HG02642 (cell line): ENCODE data around the gene PDE4D.

Experiments
- ATAC-seq: cut with Tn5 transposase; IDR thresholded peaks from one replicate; pipeline ENCODE4 v1.9.1; 2021; ENCODE audit warnings: mild to moderate bottlenecking; ENCODE audit not compliant: unreplicated experiment, poor library complexity

Gene PDE4D

DNA sequence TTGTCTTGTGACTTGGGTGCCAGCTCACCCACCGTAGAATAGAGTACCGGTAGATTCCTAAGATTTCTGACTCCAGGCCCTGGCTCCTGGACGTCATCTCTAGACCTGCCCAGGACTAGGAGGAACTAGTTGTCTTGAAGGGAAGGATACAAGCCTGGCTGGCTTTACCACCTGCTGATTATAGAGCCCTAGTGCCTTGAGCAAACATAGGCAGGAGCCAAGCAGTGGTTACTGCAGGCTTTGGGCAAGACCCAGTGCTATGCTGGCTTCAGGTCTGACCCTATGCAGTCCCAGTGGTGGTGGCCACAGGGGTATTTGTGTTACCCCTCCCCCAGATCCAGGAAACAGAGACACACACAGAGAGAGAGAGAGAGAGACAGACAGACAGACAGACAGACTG is 606.2 kb downstream of the PDE4D start:
- no peak for ATAC-seq

DNA sequence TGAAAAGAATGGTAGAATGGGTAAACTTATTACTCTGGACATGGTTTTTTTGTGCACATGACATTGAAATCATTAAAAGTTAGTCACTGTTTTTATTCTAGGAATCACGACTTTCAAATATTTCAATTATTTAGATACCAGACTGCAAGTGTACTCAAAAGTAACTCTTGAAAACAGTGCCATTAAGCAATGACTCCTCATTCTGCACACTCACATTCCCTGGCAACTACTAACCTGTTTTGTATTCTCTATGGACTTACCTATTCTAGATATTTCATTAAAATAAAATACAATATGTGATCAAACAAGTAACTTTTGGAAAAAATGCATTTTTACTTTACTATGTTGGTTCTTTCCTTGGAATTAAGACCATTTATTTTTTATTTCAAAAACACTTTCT is 607.0 kb downstream of the PDE4D start:
- no peak for ATAC-seq

DNA sequence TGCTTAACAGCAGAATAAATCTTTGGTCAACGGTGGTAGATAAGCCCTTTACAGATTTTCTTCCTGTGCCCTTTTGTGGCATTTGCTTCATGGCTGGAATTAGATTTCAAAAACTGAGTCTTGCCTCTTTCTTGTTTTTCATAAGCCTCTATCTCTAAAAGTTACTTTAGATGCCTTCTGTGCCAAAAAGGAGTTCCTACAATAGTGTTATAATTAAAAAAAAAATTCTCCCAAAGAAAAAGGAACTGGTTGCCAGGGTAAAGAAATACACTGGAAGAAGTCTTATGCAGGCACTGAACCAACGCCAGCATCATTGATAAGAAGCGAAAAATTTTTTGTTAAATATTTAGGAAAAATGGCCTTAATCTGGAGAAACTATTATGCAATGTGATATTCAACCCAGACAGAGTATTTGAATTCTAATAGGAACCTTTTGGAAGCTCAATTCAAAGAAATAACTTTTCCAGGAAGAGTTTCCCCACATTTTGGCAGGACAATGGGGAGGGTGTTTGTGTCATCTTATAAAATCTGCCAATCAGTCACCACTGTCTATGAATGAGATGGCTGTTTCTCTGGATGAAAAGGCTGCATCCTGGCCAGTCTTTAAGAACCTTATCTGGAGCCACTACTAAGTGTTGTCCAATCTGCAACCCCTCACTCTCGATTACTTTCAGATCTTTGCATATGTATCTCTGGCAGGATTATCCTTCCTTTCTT is 608.1 kb downstream of the PDE4D start:
- no peak for ATAC-seq

DNA sequence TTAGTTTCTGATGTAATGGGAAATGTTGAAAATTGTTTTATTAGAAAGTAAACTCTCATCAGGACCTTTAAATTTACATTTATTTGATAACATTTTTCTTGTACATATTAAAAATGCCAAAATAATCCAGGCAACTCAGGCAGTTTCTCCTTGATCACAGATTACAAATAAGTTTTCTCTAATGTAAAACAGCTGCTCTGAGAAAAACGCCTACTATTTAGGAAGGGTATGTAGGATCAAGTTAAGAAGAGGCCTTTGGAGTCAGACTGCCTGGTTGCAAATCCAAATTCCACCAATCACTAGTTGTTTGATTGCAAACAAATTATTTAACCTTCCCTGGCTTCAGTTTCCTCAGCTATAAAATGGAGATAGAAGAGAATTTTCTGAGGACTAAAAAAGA is 610.8 kb downstream of the PDE4D start:
- no peak for ATAC-seq

DNA sequence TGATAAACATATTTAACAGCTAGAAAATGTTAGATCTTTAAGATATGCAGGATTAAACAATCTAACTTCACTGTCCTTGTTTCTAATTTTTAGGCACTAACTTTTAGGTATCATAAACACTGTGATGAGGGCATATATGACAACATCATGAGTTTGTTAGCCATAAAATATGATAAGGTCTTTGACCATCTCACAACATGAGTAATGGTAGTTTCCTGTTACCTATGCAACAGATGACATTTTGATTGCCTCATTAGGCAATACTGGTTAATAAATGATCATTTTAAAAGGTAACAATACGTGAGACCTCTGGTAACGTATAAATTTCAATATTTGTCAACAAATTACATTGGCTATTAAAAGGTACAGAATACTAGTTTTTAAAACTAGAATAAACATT is 613.5 kb downstream of the PDE4D start:
- ATAC-seq = no peak

DNA sequence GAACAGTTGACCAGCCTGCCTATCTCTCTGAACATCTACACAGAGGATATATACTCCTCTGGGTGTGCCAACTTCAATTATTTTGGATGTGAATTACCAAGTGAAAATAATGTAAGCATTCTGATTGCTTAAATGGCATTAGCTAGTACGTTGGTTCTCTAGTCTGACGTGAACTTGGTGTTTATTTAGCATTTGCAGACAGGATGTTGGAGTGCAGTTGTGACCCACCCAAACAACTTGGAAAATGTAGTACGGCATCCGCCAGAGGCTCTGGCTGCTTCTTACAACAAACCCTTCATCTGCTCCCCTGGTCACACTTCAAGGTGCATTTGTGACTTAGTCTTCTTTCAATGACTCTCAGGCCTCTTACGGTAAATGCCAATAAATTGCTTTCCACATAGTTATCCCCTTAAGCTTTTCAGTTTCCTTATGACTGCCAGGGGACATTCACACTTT is 616.6 kb downstream of the PDE4D start:
- ATAC-seq = no peak

DNA sequence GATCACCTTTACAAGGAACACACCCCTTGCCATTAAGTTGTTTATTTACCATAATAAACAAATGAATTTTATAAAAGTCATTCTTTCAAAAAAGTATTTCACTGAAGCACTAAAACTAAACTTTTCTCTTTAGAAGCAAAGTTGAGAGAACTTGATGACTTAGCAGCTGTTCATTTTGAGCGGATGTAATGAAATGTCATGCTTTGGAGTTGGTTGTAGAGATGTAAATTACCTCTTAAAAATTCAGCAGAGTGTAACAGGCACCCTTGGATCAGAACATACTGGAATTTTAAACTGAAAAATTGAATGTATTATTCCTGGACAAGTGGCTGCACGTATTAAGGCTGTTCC is 617.2 kb downstream of the PDE4D start:
- ATAC-seq = no peak

DNA sequence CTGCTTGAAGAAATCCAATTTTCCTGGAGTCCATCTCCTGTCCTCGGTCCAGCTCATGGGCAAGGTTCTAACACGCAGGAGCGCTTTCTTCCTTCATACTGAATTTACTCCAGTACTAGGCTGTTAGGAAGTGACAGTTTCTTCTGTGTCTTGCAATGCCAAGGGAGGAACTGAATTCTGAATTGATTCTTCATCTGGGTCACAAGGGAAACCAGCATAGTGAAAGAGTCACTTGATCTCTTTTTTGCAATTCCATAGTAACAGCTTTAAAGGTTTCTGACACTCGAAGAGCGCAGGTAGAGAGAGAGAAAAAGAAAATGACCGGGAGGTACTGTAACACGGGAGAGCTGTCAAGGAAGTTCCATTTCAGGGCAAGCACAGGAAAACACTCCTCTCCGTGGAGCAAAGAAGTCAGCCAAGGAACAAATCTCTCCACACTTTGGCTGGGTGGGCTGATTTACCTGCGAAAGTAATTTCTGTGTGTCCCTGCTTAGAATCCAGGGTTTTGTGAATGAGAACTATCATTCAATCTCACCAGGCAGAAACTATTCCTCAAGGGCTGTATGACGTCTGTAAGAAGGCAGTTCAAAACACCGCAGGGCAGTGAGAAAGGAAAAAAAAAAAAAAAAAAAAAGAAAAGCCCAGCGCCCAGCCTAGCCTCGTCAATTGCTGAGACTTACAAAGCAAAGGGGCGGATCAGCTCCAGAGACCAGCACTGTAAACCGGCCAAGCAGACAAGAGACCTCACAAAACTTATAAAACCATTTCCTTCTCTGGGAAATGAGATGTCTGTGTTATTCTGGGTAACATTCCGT is 617.8 kb downstream of the PDE4D start:
- no peak for ATAC-seq

DNA sequence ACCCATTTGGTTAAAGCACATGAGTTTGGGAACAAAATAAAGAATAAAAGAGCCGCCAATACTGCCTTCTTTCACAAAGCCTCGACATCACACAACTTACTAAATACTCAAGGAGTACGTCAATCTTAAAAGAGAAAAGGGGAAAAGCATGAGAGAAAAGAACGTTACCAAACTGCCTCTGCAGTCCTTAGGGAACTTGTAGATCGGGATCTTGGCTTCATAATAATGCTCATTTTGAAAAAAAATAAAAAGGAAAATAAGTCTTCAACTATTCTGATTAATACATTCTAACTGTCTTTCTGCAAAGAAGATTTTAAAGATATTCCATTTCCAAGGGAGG is 618.4 kb downstream of the PDE4D start:
- ATAC-seq = no peak

DNA sequence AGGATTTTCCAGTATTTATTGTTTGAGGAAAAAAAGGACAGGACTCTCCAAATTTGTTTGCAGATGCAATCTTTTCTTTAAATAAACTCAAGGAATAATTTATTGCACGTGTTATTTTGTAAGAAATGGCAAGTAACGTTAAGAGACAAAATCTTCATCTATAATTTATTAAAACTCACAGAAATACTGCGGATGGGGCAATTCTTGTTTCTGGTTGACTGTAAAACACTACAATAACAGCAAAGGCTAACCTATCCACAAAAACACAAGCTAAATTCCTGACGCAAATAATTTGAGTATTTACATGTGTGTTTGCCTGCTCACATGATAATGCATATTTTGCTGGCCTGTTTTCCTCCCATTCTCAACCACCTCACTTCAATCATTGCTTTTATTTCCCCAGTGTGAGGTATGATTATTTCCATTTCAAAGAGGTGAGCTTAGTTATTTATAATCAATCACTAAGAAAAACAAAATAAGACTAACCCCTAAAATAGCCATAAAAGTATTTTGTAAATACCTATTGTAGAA is 619.4 kb downstream of the PDE4D start:
- no peak for ATAC-seq

DNA sequence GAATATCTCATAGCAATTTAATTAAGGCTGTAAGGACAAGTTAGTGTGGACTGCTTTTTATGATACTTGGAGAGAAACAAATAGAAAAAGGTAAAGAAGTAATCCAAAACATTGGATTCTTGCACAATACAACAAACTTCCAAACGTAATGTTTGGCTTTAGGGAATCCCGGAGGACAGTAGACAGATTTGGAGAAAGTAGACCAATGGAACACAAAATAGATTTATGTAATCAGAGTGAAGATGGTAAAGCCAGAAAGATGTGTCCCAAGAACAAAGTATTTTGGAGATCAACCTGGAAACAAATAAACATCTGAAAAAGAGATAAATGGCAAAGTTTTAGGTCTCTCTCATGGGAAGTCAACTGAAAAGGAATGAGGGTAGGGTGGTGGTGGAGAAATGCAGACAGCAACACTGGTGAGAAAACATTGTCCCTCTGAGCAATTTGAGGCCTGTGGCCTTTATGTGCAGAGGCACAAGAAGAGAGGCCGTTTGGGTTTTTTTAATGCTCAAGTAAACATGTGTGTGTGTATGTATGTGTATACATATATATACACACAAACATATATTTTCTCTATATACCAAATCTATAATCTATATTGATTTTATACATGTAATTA is 620.6 kb downstream of the PDE4D start:
- no peak for ATAC-seq

DNA sequence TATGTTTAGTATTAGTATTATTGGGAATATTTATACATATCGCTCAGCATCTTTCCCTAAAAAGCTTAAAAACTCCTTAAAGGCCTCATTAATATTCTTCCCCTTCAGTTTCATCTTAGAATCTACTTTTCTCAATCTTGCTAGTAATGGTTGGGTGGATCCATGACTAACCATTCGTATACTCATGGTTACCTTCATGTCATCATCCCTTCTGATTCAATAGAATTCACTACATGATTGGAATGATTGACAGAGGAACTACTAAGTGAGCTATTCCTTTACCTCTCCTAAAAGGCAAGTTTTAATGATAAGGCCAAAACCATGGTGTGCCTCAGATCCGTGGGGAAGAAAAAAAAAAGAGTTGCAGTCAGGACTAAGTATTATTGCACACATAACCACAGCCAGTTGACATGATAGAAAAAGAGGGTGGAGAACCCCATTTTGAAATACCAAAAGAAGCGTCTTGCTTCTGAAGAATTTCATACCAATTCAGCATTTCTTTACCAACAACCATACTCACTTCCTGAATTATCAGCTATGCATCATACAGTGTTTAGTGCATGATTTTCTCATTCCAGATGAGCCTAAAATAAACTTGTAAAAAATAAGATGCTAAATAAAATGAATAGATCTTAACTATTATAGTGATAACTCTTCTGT is 624.6 kb downstream of the PDE4D start:
- ATAC-seq = no peak

DNA sequence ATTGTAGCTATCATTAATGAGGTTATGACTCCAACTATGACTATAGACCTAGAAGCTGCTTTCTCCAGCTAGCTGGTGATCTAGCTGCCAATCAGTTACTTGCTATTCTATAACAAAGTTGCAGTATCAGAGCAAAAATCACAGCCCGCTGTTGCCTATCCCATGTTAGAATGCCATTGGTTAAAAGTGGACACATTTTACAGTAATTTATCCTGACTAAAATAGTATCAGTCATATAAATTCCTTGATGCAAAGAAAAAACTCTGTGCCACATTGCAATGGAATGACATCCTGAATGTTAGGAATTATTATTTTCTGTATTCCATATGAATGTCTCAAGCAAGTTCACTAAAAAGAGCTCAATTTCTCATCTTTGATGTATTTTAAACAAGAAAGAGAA is 626.5 kb downstream of the PDE4D start:
- no peak for ATAC-seq

DNA sequence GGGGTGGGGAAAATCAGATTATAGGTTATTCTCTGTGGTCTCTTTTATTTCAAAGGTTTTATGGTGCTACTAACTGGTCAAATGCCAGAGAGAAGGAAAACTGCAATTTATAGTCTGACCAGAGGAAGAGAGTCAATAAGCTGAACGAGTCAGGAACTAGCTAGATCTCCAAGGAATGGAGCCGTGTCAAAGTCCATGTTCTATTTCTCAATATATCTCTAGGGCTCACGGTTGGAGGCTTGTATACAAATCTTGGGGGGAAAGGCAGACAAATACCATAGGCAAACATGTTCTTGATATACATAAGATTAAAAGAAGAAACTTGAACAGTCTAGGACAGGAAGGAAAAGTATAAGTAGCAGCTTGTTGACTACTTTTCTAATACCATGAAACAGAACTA is 627.1 kb downstream of the PDE4D start:
- no peak for ATAC-seq

DNA sequence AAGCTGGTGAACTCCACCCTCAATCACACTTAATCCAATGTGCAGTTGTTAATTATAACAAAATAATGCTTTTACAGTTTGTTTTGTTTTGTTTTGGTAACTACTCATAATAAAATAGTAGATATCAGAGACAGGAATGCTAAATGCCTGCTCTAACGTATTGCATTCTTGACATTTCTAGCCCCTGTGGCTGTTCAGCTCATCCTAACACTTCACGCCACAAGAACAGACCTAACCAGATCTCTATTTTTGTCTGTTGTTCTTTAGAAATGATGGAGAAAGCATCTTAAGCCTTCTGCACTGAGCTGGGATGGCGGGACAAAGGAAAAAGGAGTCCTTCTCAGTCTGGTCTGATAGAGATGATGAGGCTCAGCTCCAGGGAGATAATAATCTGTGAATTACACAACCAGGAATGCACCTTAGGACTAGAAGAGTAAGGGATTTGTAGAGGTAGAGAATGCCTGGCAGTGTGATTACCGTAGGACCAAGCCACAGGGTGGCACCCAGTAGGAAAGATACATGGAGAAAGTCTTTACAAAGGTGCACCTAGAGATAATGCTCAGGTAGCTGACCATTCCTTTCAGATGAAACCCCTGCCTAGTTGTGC is 628.8 kb downstream of the PDE4D start:
- ATAC-seq = no peak

DNA sequence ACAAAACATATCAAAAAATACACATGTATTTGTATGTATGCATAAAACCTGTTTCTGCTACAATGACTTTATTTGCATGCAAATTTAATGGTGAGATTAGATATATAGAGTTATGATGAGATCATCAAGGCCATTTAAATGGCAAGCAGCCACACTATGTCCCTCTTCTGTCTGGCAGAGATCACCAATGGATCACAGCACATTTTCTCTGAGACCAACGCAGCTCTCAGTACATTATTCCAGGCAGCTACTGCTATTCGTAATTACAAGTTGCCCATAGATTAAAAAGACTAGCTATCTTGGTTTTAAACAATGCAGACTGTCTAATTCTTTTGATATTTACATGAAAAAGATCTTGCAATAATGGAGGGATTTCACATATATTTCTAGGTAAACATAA is 629.5 kb downstream of the PDE4D start:
- no peak for ATAC-seq

DNA sequence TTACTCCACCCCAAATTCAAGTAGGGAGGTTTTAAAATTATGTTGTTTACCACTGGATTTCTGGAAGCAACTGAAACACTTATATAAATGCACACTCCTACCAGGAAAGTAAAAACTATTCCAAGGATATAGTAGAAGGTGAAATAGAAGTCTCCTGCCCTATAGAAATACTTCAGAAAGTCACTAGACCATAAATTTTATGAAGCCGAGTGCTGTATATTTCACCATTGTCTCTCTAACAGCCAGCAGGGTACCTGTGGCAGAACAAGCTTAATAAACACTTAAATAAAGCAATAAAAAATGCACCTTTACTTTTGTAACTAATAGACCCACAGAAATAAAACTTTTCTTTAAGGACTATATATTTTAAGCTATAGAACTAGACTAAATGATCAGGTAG is 631.6 kb downstream of the PDE4D start:
- no peak for ATAC-seq

DNA sequence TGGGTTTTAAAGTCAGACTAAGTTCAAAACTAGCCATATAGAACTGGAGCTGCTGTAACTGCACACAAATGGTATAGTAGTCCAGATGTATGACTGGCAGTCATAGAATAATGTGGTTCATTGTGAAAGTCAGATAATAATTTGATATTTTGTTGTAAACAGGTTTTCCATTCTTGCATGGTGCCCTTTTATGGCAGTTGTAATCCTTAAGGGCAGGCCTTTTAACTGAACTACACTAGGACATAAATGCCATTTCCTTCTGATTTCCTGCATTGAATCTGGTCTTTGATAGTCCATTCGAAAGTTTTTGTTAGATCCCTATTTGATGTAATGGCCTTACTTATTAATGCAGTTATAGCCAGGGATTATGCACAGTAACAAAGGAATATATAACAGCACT is 632.6 kb downstream of the PDE4D start:
- no peak for ATAC-seq

DNA sequence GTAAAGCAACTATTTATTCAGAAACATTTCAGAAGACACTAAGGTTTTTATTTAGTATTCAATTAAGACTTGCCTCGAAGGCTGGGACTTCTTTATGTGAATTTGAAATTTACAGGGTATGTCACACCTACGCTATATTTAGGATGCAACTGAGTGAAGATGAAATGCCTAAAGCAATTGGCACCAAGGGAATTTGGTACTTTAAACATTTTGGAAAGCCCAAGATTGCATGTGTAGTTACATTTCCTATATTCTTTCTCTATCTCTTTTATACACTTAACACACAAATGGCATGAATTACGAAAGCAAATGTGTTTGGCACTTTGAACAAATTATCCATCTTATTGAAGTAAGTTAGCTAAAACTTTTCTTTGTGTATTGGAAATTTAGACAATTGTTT is 633.3 kb downstream of the PDE4D start:
- no peak for ATAC-seq

DNA sequence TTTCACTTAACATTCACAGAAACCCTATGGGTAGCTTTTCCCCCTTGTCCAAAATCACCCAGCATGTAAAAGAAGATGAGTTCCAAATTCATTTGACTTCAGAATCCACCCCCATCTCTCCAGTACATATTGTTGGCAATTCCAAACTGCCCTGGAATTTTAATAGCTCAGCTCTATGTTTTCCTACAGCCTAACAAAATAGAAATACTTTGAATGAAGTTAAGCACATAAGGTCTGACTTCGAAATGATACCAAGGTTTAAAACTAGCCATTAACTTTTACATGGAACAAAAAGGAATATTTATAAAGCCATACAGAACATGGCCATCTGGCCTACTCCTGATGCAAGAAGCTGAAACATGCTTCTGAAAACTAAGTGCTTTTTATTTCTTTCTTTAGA is 634.3 kb downstream of the PDE4D start:
- ATAC-seq = no peak
